Skeletal muscle tissue (tissue), 4 donors: ENCODE measurements around the gene LGR5. TPM values are rescaled to one million over a fixed set of nuclear protein-coding genes. Genes with fewer than 3 reads are reported as not detected.
"Not testable (repeated sequence)": the region's sequence is repeated elsewhere in the genome, so short reads cannot be mapped to it uniquely, and the experiment has no call there.

ENCODE experiments used
- H3K27ac ChIP-seq: one replicate; pipeline ENCODE4 v1.7.0; 2013; ENCODE audit warnings: mild to moderate bottlenecking, low read depth, low read length, inconsistent platforms
- H3K27me3 ChIP-seq, 3 donors: one replicate each; pipeline ENCODE4 v1.7.0; 2013; ENCODE audit warnings: low read length in 3 of 3; ENCODE audit not compliant: control insufficient read depth in 3 of 3, insufficient read depth in 3 of 3
- H3K36me3 ChIP-seq, 3 donors: one replicate each; pipeline ENCODE4 v1.7.0; 2013; ENCODE audit warnings: low read length in 3 of 3; ENCODE audit not compliant: control insufficient read depth in 3 of 3, insufficient read depth in 3 of 3
- H3K4me1 ChIP-seq, 3 donors: one replicate each; pipeline ENCODE4 v1.7.0; 2013; ENCODE audit warnings: low read length in 3 of 3, mild to moderate bottlenecking in 3 of 3; ENCODE audit not compliant: control insufficient read depth in 3 of 3, insufficient read depth in 3 of 3
- H3K4me3 ChIP-seq, 3 donors: one replicate each; pipeline ENCODE4 v1.7.0; 2013; ENCODE audit warnings: low read length in 3 of 3
- H3K9ac ChIP-seq, 3 donors: one replicate each; pipeline ENCODE4 v1.7.0; 2013; ENCODE audit warnings: low read length in 3 of 3, mild to moderate bottlenecking in 3 of 3, moderate library complexity in 2 of 3, low read depth in 1 of 3
- H3K9me3 ChIP-seq, 3 donors: one replicate each; pipeline ENCODE4 v1.7.0; 2013; ENCODE audit warnings: low read length in 3 of 3; ENCODE audit not compliant: control insufficient read depth in 3 of 3
- total RNA-seq: library from RNA; depleted of rRNA; stranded (reverse); fragments of >200 nt; gene quantifications from one replicate; pipeline ENCODE4 v1.2.3, GENCODE V29; 2014
- donor health status: Osteomylitis.

The LGR5 gene
- total RNA-seq, 1 donor from 2014 or later: 4.7 TPM

GRCh38 chr12:71556875-71557274 lies 117.3 kb downstream of the LGR5 start:
- Histone ChIP-seq H3K4me1 (no peaks in the 10 kb centered on the region), H3K4me3 (no peak overlapping the region), H3K9ac (no peak overlapping the region), H3K36me3 (no peaks in the 10 kb centered on the region), H3K27ac (no peak overlapping the region), H3K27me3 (no peaks in the 10 kb centered on the region), H3K9me3 (no peaks in the 10 kb centered on the region)

GRCh38 chr12:71558445-71558844 lies 118.8 kb downstream of the LGR5 start:
- no peak overlapping the region for H3K9ac ChIP-seq
- H3K9me3 ChIP-seq: no peaks in the 10 kb centered on the region
- H3K4me1 ChIP-seq: no peaks in the 10 kb centered on the region
- no peak overlapping the region for H3K27ac ChIP-seq
- H3K4me3 ChIP-seq: no peak overlapping the region
- H3K36me3 ChIP-seq: no peaks in the 10 kb centered on the region
- H3K27me3 ChIP-seq: no peaks in the 10 kb centered on the region

GRCh38 chr12:71562676-71563595 lies 123.3 kb downstream of the LGR5 start:
- H3K9me3 ChIP-seq: no peaks in the 10 kb centered on the region
- H3K4me3 ChIP-seq: no peak overlapping the region
- no peaks in the 10 kb centered on the region for H3K4me1 ChIP-seq
- H3K27ac ChIP-seq: no peak overlapping the region
- H3K9ac ChIP-seq: no peak overlapping the region
- H3K27me3 ChIP-seq: no peaks in the 10 kb centered on the region
- no peaks in the 10 kb centered on the region for H3K36me3 ChIP-seq

- H3K9ac ChIP-seq: no peak overlapping the region
These were observed 125.9 kb downstream of the LGR5 start for GRCh38 chr12:71565535-71565934.

DNA sequence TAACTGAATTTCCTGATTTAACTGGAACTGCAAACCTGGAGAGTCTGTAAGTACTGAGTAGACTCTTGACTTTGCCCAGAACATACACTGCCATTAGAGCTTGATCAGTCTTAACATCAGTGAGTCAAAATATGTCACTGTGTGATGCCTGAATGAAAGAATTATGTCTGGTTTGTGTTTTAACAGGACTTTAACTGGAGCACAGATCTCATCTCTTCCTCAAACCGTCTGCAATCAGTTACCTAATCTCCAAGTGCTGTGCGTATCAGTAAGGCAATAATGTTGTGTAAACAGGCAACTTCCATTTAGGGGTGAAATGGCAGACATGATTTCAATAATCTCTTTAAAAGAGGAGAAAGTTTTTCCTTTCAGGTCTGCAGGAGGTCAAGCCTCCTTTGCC lies 127.1 kb downstream of the LGR5 start:
- Histone ChIP-seq H3K4me3 (no peak overlapping the region), H3K27ac (no peak overlapping the region), H3K36me3 (no peaks in the 10 kb centered on the region), H3K4me1 (no peaks in the 10 kb centered on the region), H3K9me3 (no peaks in the 10 kb centered on the region), H3K27me3 (no peaks in the 10 kb centered on the region), H3K9ac (no peak overlapping the region)

More at GRCh38 chr12:71565535-71565934, 125.9 kb downstream of the LGR5 start:
- no peaks in the 10 kb centered on the region for H3K27me3 ChIP-seq
- no peaks in the 10 kb centered on the region for H3K4me1 ChIP-seq
- H3K36me3 ChIP-seq: no peaks in the 10 kb centered on the region
- H3K27ac ChIP-seq: no peak overlapping the region
- H3K4me3 ChIP-seq: no peak overlapping the region
- no peaks in the 10 kb centered on the region for H3K9me3 ChIP-seq

GRCh38 chr12:71567537-71567936 lies 127.9 kb downstream of the LGR5 start:
- Histone ChIP-seq H3K36me3 (peaks cover 0 to 2% (median 0%) of the 10 kb centered on the region in 3 donors), H3K4me1 (no peaks in the 10 kb centered on the region), H3K4me3 (no peak overlapping the region), H3K9ac (no peak overlapping the region), H3K9me3 (no peaks in the 10 kb centered on the region), H3K27me3 (no peaks in the 10 kb centered on the region), H3K27ac (no peak overlapping the region)

DNA sequence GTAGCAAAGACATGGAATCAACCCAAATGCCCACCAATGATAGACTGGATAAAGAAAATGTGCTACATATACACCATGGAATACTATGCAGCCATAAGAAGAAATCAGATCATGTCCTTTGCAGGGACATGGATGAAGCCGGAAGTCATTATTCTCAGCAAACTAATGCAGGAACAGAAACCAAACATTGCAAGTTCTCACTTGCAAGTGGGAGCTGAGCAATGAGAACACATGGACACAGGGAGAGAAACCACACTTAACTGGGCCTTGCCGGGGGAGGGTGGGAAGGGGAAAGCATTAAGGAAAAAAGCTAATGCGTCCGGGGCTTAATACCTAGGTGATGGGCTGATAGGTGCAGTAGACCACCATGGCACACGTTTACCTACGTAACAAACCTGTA lies 130.3 kb downstream of the LGR5 start:
- not testable (repeated sequence) for H3K27ac ChIP-seq, H3K9me3 ChIP-seq, H3K36me3 ChIP-seq, H3K27me3 ChIP-seq, H3K4me1 ChIP-seq, H3K9ac ChIP-seq, H3K4me3 ChIP-seq

- Histone ChIP-seq H3K4me1 (no peaks in the 10 kb centered on the region), H3K27ac (no peak overlapping the region), H3K4me3 (no peak overlapping the region), H3K36me3 (peaks cover 0 to 7% (median 2%) of the 10 kb centered on the region in 3 donors), H3K27me3 (no peaks in the 10 kb centered on the region), H3K9ac (no peak overlapping the region), H3K9me3 (no peaks in the 10 kb centered on the region)
These were observed 136.9 kb downstream of the LGR5 start for GRCh38 chr12:71576496-71576895.

DNA sequence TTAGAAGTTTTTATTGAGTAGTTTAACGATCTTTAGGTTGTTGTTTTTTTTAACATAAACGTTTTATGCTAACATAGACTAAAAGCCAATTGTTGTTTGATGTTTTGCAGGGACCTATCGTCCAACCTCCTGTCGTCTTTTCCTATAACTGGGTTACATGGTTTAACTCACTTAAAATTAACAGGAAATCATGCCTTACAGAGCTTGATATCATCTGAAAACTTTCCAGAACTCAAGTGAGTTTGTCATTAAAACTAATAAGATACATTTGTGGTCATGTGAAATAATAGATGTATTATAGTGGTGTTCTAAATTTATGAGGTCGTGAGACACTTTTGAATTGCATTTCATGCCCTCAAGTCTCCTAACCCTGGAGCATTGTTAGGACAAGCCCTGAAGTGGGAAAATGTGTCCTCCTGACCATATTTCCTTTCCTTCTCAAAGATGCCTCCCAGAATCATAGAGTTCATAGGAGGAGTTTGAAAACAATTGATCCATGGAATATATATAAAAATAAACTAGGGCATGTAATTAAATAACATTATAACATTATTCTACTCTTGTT lies 139.2 kb downstream of the LGR5 start:
- Histone ChIP-seq H3K4me1 (no peaks in the 10 kb centered on the region), H3K27ac (no peak overlapping the region), H3K4me3 (no peak overlapping the region), H3K27me3 (no peaks in the 10 kb centered on the region), H3K9ac (no peak overlapping the region), H3K36me3 (peaks cover 0 to 7% (median 0%) of the 10 kb centered on the region in 3 donors), H3K9me3 (no peaks in the 10 kb centered on the region)

DNA sequence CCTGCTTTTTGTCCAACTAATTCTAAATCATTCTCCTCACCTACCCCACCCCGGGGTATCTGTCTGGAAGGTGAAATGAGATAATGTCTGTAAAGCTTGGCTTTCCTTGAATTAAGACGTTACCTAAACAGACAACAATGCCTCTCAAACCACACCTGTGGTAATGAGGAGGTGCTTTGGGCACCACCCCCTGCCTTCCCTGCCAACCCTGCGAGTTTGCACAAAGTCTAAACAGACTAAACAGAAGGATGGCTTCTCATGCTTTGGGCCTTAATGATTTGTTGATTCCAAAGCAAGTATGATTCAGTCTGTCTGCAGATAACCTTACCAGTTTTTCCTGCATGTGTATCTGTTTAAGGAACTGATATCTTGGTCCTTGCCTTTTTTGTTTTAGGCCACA lies 141.6 kb downstream of the LGR5 start:
- H3K9me3 ChIP-seq: no peaks in the 10 kb centered on the region
- no peak overlapping the region for H3K4me3 ChIP-seq
- no peak overlapping the region for H3K9ac ChIP-seq
- no peaks in the 10 kb centered on the region for H3K4me1 ChIP-seq
- no peaks in the 10 kb centered on the region for H3K27me3 ChIP-seq
- H3K27ac ChIP-seq: no peak overlapping the region
- peaks cover 0 to 13% (median 0%) of the 10 kb centered on the region in 3 donors for H3K36me3 ChIP-seq
